ENCODE measurements around the gene EFNA3. TPM values are rescaled to one million over a fixed set of nuclear protein-coding genes. Genes with fewer than 3 reads are reported as not detected.

Gene EFNA3
- total RNA-seq, 4 donors from 2014 or later, result 0.44 to 3.7 (median 1.7) TPM; not detected in 1

- TF ChIP-seq, protein P1, sequence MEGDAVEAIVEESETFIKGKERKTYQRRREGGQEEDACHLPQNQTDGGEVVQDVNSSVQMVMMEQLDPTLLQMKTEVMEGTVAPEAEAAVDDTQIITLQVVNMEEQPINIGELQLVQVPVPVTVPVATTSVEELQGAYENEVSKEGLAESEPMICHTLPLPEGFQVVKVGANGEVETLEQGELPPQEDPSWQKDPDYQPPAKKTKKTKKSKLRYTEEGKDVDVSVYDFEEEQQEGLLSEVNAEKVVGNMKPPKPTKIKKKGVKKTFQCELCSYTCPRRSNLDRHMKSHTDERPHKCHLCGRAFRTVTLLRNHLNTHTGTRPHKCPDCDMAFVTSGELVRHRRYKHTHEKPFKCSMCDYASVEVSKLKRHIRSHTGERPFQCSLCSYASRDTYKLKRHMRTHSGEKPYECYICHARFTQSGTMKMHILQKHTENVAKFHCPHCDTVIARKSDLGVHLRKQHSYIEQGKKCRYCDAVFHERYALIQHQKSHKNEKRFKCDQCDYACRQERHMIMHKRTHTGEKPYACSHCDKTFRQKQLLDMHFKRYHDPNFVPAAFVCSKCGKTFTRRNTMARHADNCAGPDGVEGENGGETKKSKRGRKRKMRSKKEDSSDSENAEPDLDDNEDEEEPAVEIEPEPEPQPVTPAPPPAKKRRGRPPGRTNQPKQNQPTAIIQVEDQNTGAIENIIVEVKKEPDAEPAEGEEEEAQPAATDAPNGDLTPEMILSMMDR (IDR thresholded peaks at IDR 0.05; ENCODE audit: low read depth), result no peak
Observed at GRCh38 chr1:155134880-155135414, 56.3 kb downstream of the EFNA3 start.

DNA sequence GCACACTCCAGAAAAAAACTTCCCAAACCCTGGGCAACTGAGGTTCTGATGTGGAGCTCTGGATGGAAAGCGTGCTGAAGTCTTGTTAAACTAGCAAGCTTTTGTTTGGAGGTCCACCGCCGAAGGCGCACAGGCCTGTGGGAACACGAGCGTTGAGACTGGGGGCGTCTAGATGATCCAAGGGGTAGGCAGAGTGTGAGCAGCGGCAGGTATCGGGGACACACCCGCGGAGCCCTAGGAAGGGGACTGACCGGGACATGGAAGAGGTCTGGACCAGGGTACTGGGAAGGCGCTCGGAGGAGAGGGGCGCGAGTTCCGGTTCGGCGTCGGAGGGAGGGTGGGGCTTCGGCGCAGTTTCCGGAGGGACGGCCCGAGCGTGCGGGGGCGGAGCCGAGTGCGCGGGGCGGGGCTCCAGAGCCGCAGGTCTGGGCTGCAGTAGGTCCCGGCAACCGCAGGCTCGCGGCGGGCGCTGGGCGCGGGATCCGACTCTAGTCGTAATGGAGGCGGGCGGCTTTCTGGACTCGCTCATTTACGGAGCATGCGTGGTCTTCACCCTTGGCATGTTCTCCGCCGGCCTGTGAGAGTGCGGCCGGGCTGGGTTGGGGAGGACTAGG is 56.9 kb downstream of the EFNA3 start, which contains the start of gene SLC50A1:
Gene SLC50A1, plus strand, starts transcription at position 438 of the 614 bp plus-strand sequence. Its CDS starts 60 bp downstream, at position 498.
- TF ChIP-seq, protein P1 (IDR thresholded peaks at IDR 0.05; ENCODE audit: low read depth), result no peak

GRCh38 chr1:155136748-155137147 is 58.1 kb downstream of the EFNA3 start:
- TF ChIP-seq, protein P1 (IDR thresholded peaks at IDR 0.05; ENCODE audit: low read depth), result no peak

Small RNA genes within 50 kb of the gene (small RNA-seq; reads per million reads assigned to genes)
- gene RF00019, result 0.49 reads per million

Other genes starting within 250 kb of the EFNA3 start
- gene KCNN3, start 208.6 kb upstream of the EFNA3 start, total RNA-seq, result under 1 TPM; under 0.01 to 0.57 (median 0.08) TPM
- gene PMVK, start 142.1 kb upstream of the EFNA3 start, total RNA-seq, result 10 to 100 TPM; 11.6 to 22.4 (median 14.4) TPM
- 100 to 1,000 TPM in 2 of 4 donors, 10 to 100 TPM in 2; 34.9 to 177 (median 91.0) TPM for gene PBXIP1, start 122.7 kb upstream of the EFNA3 start, total RNA-seq
- gene PYGO2, start 117.1 kb upstream of the EFNA3 start, total RNA-seq, result 10 to 100 TPM; 13.4 to 23.9 (median 14.8) TPM
- gene SHC1, start 108.1 kb upstream of the EFNA3 start, total RNA-seq, result 100 to 1,000 TPM in 2 of 4 donors, 10 to 100 TPM in 2; 87.1 to 171 (median 102) TPM
- gene CKS1B, start 104.2 kb upstream of the EFNA3 start, total RNA-seq, result 10 to 100 TPM; 40.3 to 77.4 (median 51.2) TPM
- 10 to 100 TPM; 23.5 to 25.9 (median 24.7) TPM for gene FLAD1, start 95.5 kb upstream of the EFNA3 start, total RNA-seq
- not detected for gene LENEP, start 85.3 kb upstream of the EFNA3 start, total RNA-seq
- 10 to 100 TPM; 23.5 to 74.0 (median 30.8) TPM for gene ZBTB7B, start 76.0 kb upstream of the EFNA3 start, total RNA-seq
- 1 to 10 TPM in 2 of 4 donors, under 1 TPM in 1, not detected in 1; 0.34 to 3.7 (median 2.6) TPM for gene DCST2, start 45.1 kb upstream of the EFNA3 start, total RNA-seq
- gene DCST1, start 45.0 kb upstream of the EFNA3 start, total RNA-seq, result not detected
- 100 to 1,000 TPM in 2 of 4 donors, 10 to 100 TPM in 2; 61.4 to 189 (median 87.5) TPM for gene ADAM15, start 27.5 kb upstream of the EFNA3 start, total RNA-seq
- 1 to 10 TPM; 2.8 to 5.3 (median 3.7) TPM for gene EFNA4, start 15.1 kb upstream of the EFNA3 start, total RNA-seq
- 10 to 100 TPM; 12.4 to 32.6 (median 16.8) TPM for gene EFNA1, start 49.0 kb downstream of the EFNA3 start, total RNA-seq
- 10 to 100 TPM; 21.2 to 34.2 (median 23.7) TPM for gene SLC50A1, start 57.0 kb downstream of the EFNA3 start, total RNA-seq
- gene DPM3, start 61.7 kb downstream of the EFNA3 start, total RNA-seq, result 100 to 1,000 TPM in 1 of 4 donors, 10 to 100 TPM in 3; 61.4 to 120 (median 71.2) TPM
- 100 to 1,000 TPM in 1 of 4 donors, 10 to 100 TPM in 3; 65.0 to 155 (median 81.9) TPM for gene KRTCAP2, start 94.5 kb downstream of the EFNA3 start, total RNA-seq
- gene TRIM46, start 95.0 kb downstream of the EFNA3 start, total RNA-seq, result under 1 TPM in 3 of 4 donors, not detected in 1; 0.51 to 0.75 (median 0.66) TPM
- 10 to 100 TPM in 3 of 4 donors, 1 to 10 TPM in 1; 8.8 to 21.1 (median 15.6) TPM for gene THBS3, start 129.1 kb downstream of the EFNA3 start, total RNA-seq
- 10 to 100 TPM; 35.5 to 46.9 (median 40.8) TPM for gene MTX1, start 129.9 kb downstream of the EFNA3 start, total RNA-seq
- gene ENTREP3, start 176.6 kb downstream of the EFNA3 start, total RNA-seq, result 10 to 100 TPM in 3 of 4 donors, 1 to 10 TPM in 1; 5.4 to 20.3 (median 14.2) TPM
- 10 to 100 TPM; 39.0 to 66.1 (median 44.8) TPM for gene SCAMP3, start 183.5 kb downstream of the EFNA3 start, total RNA-seq
- gene CLK2, start 194.7 kb downstream of the EFNA3 start, total RNA-seq, result 10 to 100 TPM; 23.5 to 36.7 (median 26.3) TPM
- 1 to 10 TPM in 3 of 4 donors, under 1 TPM in 1; 0.75 to 1.8 (median 1.1) TPM for gene HCN3, start 198.6 kb downstream of the EFNA3 start, total RNA-seq
- gene PKLR, start 222.6 kb downstream of the EFNA3 start, total RNA-seq, result not detected
- 100 to 1,000 TPM in 1 of 4 donors, 10 to 100 TPM in 3; 54.0 to 105 (median 81.6) TPM for gene FDPS, start 230.0 kb downstream of the EFNA3 start, total RNA-seq
- 10 to 100 TPM in 3 of 4 donors, 1 to 10 TPM in 1; 4.6 to 14.4 (median 12.1) TPM for gene RUSC1, start 242.1 kb downstream of the EFNA3 start, total RNA-seq

Data from subcutaneous adipose tissue (tissue), 4 donors.